SJSA1 (cell line): ENCODE results near the gene ALX1. TPM values are rescaled to one million over a fixed set of nuclear protein-coding genes. Genes with fewer than 3 reads are reported as not detected.

Source experiments
- DNase-seq, 2 experiments: peaks; one replicate each; pipeline ENCODE4 v3.0.0-alpha.2; 2015 to 2020; ENCODE audit warnings: low spot score in 2 of 2, low read depth in 1 of 2
- H3K27ac ChIP-seq: fragments of 250-450 bp; sonication (Bioruptor Pico); 2 replicates; pipeline ENCODE4 v1.5.1; 2020; ENCODE audit warnings: mild to moderate bottlenecking, moderate library complexity
- H3K27me3 ChIP-seq: fragments of 250-450 bp; sonication (Bioruptor Pico); replicated peaks from 2 replicates; pipeline ENCODE4 v1.5.1; 2020; ENCODE audit warnings: mild to moderate bottlenecking, moderate library complexity
- H3K36me3 ChIP-seq: fragments of 250-450 bp; sonication (Bioruptor Pico); 2 replicates; pipeline ENCODE4 v1.5.1; 2020; ENCODE audit warnings: mild to moderate bottlenecking
- H3K4me1 ChIP-seq: fragments of 250-450 bp; sonication (Bioruptor Pico); replicated peaks from 2 replicates; pipeline ENCODE4 v1.6.1; 2021; ENCODE audit warnings: mild to moderate bottlenecking
- H3K4me3 ChIP-seq: fragments of 250-450 bp; sonication (Bioruptor Pico); 2 replicates; pipeline ENCODE4 v1.5.1; 2020; ENCODE audit warnings: mild to moderate bottlenecking
- H3K9me3 ChIP-seq: fragments of 250-450 bp; sonication (Bioruptor Pico); replicated peaks from 2 replicates; pipeline ENCODE4 v1.5.1; 2020; ENCODE audit warnings: mild to moderate bottlenecking
- total RNA-seq: library from RNA; depleted of rRNA; stranded (reverse); fragments of >200 nt; shearing (Covaris generic); gene quantifications from 2 replicates; pipeline ENCODE4 v1.2.3, GENCODE V29; 2014; rRNA removed

ALX1 gene
- not detected in 2 replicates for total RNA-seq

- no peaks in the 10 kb centered on the region for H3K36me3 ChIP-seq
- H3K27me3 ChIP-seq, result peaks cover 15% of the 10 kb centered on the region
- no peak within 1 kb of the TSS for H3K27ac ChIP-seq
- DNase-seq, result peak; percentile 12 to 37
- 0 out of 2 replicates have a peak, but pooled peaks cover 3% of the 10 kb centered on the region for H3K4me1 ChIP-seq
- H3K9me3 ChIP-seq, result no peaks in the 10 kb centered on the region
- no peak within 1 kb of the TSS for H3K4me3 ChIP-seq
Observed at GRCh38 chr12:85280165-85280983, at the start of gene ALX1. Gene ALX1 (plus strand): TSS chr12:85280220. CDS start chr12:85280262, 42 bp downstream.

DNA sequence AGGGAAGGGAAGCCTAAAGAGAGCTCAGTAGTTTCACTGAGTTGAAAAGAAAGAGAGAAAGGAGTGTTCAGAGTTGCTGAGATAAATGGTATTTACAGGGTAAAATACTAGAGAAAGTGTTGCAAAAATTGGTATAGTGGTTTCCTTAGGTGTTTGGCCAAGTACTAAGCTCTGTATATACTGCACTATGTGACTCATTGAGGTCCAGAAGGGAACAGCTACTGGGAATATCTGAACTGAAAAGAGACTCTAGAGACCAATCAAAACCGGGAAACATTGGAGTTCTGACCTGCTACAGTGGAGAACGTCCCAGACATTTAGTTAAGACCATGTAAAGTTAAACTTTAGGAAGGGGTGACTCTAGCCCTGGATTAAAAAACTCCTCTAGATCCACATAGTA lies 42.7 kb upstream of the ALX1 start:
- Histone ChIP-seq H3K4me3 (no peak overlapping the region), H3K9me3 (no peaks in the 10 kb centered on the region), H3K36me3 (no peaks in the 10 kb centered on the region), H3K4me1 (no peaks in the 10 kb centered on the region), H3K27ac (no peak overlapping the region), H3K27me3 (no peaks in the 10 kb centered on the region)
- no peak for DNase-seq

DNA sequence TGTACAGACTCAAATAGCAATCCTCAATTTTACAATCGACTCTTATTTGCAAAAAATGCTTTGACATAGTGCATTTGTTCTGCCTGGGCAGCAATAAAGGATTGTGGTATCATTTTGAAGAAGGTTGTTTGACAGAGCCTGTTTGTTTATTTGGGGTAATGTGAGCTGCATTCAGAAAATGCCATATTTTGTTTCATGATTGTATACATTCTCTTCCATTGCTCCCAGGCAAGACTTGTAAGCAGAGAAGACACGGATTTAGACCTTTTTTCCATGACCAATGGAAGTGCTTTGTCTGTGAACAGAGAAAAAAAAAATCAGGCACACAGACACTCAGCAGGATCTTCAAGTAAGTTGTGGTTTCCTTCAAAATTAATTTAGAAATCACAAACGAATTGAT lies 35.5 kb upstream of the ALX1 start:
- Histone ChIP-seq H3K4me1 (no peaks in the 10 kb centered on the region), H3K27me3 (no peaks in the 10 kb centered on the region), H3K9me3 (no peaks in the 10 kb centered on the region), H3K4me3 (no peak overlapping the region), H3K36me3 (no peaks in the 10 kb centered on the region), H3K27ac (no peak overlapping the region)
- no peak for DNase-seq

GRCh38 chr12:85253853-85254252 lies 26.2 kb upstream of the ALX1 start:
- H3K4me1 ChIP-seq, result no peaks in the 10 kb centered on the region
- H3K27ac ChIP-seq, result no peak overlapping the region
- no peaks in the 10 kb centered on the region for H3K27me3 ChIP-seq
- no peaks in the 10 kb centered on the region for H3K36me3 ChIP-seq
- H3K9me3 ChIP-seq, result no peaks in the 10 kb centered on the region
- no peak for DNase-seq
- H3K4me3 ChIP-seq, result no peak overlapping the region

DNA sequence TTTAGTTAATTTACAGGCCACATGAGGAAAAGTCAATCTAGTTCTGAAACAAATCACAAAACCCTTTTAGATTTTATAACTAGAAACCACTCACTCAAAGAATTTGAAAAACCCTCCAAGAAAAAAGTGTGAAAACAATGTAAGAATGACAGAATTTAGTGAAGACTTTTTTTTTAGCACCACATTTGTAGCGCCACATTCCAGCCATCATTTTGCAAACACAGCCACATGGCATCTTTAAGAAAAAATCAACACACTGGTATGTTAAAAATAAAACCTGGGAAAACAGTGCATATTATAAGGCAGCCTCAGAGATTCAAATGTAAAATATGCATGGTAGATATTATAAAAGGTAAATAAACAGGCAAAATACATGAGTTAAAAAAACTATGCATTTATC lies 22.3 kb upstream of the ALX1 start:
- no peak for DNase-seq
- Histone ChIP-seq H3K9me3 (no peaks in the 10 kb centered on the region), H3K27ac (no peak overlapping the region), H3K36me3 (no peaks in the 10 kb centered on the region), H3K27me3 (no peaks in the 10 kb centered on the region), H3K4me3 (no peak overlapping the region), H3K4me1 (no peaks in the 10 kb centered on the region)

- Histone ChIP-seq H3K4me1 (no peaks in the 10 kb centered on the region), H3K4me3 (no peak overlapping the region), H3K36me3 (no peaks in the 10 kb centered on the region), H3K27me3 (no peaks in the 10 kb centered on the region), H3K27ac (no peak overlapping the region), H3K9me3 (no peaks in the 10 kb centered on the region)
- DNase-seq, result no peak
Observed at GRCh38 chr12:85260447-85260846, 19.6 kb upstream of the ALX1 start.

DNA sequence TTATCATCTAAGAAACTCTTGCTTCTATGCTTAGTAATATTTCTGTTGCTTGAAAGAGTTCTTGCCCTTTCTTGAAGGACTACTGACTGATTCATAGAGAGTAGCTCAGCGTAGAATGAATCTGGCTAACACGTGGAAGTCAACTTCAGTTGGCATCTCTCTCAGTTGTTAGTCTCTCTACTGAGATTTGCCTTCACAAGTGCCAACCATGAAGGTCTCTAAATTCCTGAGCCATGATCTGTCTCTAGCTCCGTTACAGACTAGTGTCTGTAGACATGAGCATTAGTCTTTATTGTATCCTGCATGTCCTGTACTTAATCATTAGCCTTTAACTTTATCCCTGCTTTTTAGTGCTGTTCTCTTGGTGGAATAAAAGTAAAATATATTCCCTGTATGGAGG lies 19.1 kb upstream of the ALX1 start:
- no peaks in the 10 kb centered on the region for H3K27me3 ChIP-seq
- no peak overlapping the region for H3K4me3 ChIP-seq
- no peaks in the 10 kb centered on the region for H3K36me3 ChIP-seq
- H3K4me1 ChIP-seq, result no peaks in the 10 kb centered on the region
- DNase-seq, result no peak
- H3K27ac ChIP-seq, result no peak overlapping the region
- no peaks in the 10 kb centered on the region for H3K9me3 ChIP-seq

GRCh38 chr12:85266356-85266755 lies 13.7 kb upstream of the ALX1 start:
- H3K4me1 ChIP-seq, result no peaks in the 10 kb centered on the region
- no peak for DNase-seq
- H3K4me3 ChIP-seq, result no peak overlapping the region
- no peaks in the 10 kb centered on the region for H3K27me3 ChIP-seq
- H3K9me3 ChIP-seq, result no peaks in the 10 kb centered on the region
- H3K27ac ChIP-seq, result no peak overlapping the region
- no peaks in the 10 kb centered on the region for H3K36me3 ChIP-seq

- H3K4me1 ChIP-seq, result no peaks in the 10 kb centered on the region
- DNase-seq, result no peak
- H3K27ac ChIP-seq, result no peak overlapping the region
- no peaks in the 10 kb centered on the region for H3K27me3 ChIP-seq
- H3K36me3 ChIP-seq, result no peaks in the 10 kb centered on the region
- H3K4me3 ChIP-seq, result no peak overlapping the region
- no peaks in the 10 kb centered on the region for H3K9me3 ChIP-seq
Observed at GRCh38 chr12:85273381-85274314, 6.4 kb upstream of the ALX1 start.

DNA sequence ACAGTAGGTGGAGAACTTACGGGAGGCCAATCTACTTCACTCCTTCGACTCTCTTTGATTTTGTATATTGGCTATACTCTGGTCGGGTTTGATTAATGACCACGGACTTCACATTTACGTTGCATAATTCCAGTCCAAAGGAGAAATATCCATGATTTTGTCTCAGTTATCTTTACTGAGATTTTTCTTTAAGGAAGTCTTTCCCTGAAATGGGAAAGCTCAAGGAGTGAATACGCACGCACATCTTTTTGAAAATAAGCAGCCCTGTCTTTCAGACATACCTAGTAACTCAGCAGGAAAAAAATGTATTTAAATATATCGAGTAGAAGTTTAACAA lies 5.7 kb upstream of the ALX1 start:
- no peak for DNase-seq
- no peaks in the 10 kb centered on the region for H3K36me3 ChIP-seq
- no peaks in the 10 kb centered on the region for H3K9me3 ChIP-seq
- H3K27me3 ChIP-seq, result no peaks in the 10 kb centered on the region
- H3K4me3 ChIP-seq, result no peak overlapping the region
- no peaks in the 10 kb centered on the region for H3K4me1 ChIP-seq
- no peak overlapping the region for H3K27ac ChIP-seq

DNA sequence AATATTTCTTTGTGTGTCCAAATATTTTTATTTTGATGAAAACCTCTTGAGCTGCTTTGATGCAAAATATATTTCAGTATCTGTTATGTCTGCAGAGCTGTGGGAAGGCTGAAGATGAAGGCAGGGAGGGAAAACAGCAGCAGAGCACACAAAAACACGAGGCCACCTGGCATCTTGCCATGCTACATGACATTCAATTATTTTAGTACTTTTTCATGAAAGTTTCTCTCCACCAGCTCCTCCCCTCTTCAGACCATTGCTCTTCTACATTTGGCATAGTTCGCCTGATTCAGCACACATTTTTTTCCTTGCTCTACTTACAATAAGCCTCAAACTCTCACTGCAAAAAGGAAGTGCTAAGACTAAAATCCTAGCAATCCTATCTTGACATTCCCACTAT lies 4.6 kb upstream of the ALX1 start:
- DNase-seq, result no peak
- peaks cover 2% of the 10 kb centered on the region; the same call in 1 of the 2 replicates for H3K27me3 ChIP-seq
- no peak overlapping the region for H3K4me3 ChIP-seq
- no peaks in the 10 kb centered on the region for H3K9me3 ChIP-seq
- no peak overlapping the region for H3K27ac ChIP-seq
- H3K36me3 ChIP-seq, result no peaks in the 10 kb centered on the region
- 0 out of 2 replicates have a peak, but pooled peaks cover 2% of the 10 kb centered on the region for H3K4me1 ChIP-seq

- no peak for DNase-seq
- H3K36me3 ChIP-seq, result no peaks in the 10 kb centered on the region
- H3K4me1 ChIP-seq, result 0 out of 2 replicates have a peak, but pooled peaks cover 3% of the 10 kb centered on the region
- H3K27me3 ChIP-seq, result peaks cover 15% of the 10 kb centered on the region
- no peaks in the 10 kb centered on the region for H3K9me3 ChIP-seq
- no peak overlapping the region for H3K27ac ChIP-seq
- H3K4me3 ChIP-seq, result no peak overlapping the region
Observed at GRCh38 chr12:85277191-85277590, 2.8 kb upstream of the ALX1 start.

- DNase-seq, result no peak
- no peaks in the 10 kb centered on the region for H3K36me3 ChIP-seq
- H3K27ac ChIP-seq, result no peak overlapping the region
- H3K4me3 ChIP-seq, result no peak overlapping the region
- H3K27me3 ChIP-seq, result peaks cover 15% of the 10 kb centered on the region
- no peaks in the 10 kb centered on the region for H3K9me3 ChIP-seq
- H3K4me1 ChIP-seq, result 0 out of 2 replicates have a peak, but pooled peaks cover 3% of the 10 kb centered on the region
Observed at GRCh38 chr12:85277900-85278597, 2.0 kb upstream of the ALX1 start.
